Nephron (organoid): ENCODE data around the gene SBF2.

Source experiments
- H3K27ac Mint-ChIP-seq, 3 experiments: 2 replicates each; pipeline ENCODE4 v1.8.0; 2020; ENCODE audit warnings: mixed read lengths in 3 of 3, mild to moderate bottlenecking in 2 of 3, moderate library complexity in 1 of 3
- H3K27me3 Mint-ChIP-seq: 2 replicates; pipeline ENCODE4 v1.8.0; 2021; ENCODE audit warnings: low read depth, mild to moderate bottlenecking, moderate library complexity, mixed read lengths
- H3K36me3 Mint-ChIP-seq: 2 replicates; pipeline ENCODE4 v1.8.0; 2020; ENCODE audit warnings: low read depth, mixed read lengths
- H3K4me1 Mint-ChIP-seq: 2 replicates; pipeline ENCODE4 v1.8.0; 2020; ENCODE audit warnings: mixed read lengths
- H3K4me3 Mint-ChIP-seq, 3 experiments: 2 replicates each; pipeline ENCODE4 v1.8.0; 2020; ENCODE audit warnings: mild to moderate bottlenecking in 3 of 3, mixed read lengths in 3 of 3, moderate library complexity in 2 of 3
- H3K9me3 Mint-ChIP-seq: 2 replicates; pipeline ENCODE4 v1.8.0; 2020; ENCODE audit warnings: mixed read lengths
- CTCF ChIP-seq, 3 experiments: fragments of 200-600 bp; sonication (generic); IDR thresholded peaks; one replicate each; pipeline ENCODE4 v1.5.0; 2021; ENCODE audit warnings: antibody characterized with exemption in 3 of 3; ENCODE audit not compliant: unreplicated experiment in 3 of 3

The SBF2 gene

GRCh38 chr11:9796854-9797253, 497.2 kb downstream of the SBF2 start:
- Mint-ChIP-seq H3K4me1 (peaks cover 27% of the 10 kb centered on the region), H3K36me3 (peaks cover 33% of the 10 kb centered on the region), H3K4me3 (no peak overlapping the region), H3K27me3 (no peaks in the 10 kb centered on the region), H3K9me3 (no peaks in the 10 kb centered on the region), H3K27ac (peak overlapping the region in 2 of 3 experiments; percentile 10 to 16)
- TF ChIP-seq CTCF (IDR thresholded peaks at IDR 0.05; ENCODE audit: unreplicated experiment in 3 of 3): no peak

- Mint-ChIP-seq H3K27me3 (no peaks in the 10 kb centered on the region), H3K27ac (peak overlapping the region in 2 of 3 experiments; percentile 10 to 27), H3K9me3 (no peaks in the 10 kb centered on the region), H3K36me3 (peaks cover 39% of the 10 kb centered on the region), H3K4me3 (no peak overlapping the region), H3K4me1 (peaks cover 21% of the 10 kb centered on the region)
- no peak for TF ChIP-seq CTCF (IDR thresholded peaks at IDR 0.05; ENCODE audit: unreplicated experiment in 3 of 3)
Measured at GRCh38 chr11:9796266-9796665, 497.8 kb downstream of the SBF2 start.

GRCh38 chr11:9790703-9791102, 503.3 kb downstream of the SBF2 start:
- Mint-ChIP-seq H3K36me3 (peaks cover 54% of the 10 kb centered on the region), H3K9me3 (no peaks in the 10 kb centered on the region), H3K4me3 (no peak overlapping the region)

GRCh38 chr11:9789910-9790309, 504.1 kb downstream of the SBF2 start:
- H3K36me3 Mint-ChIP-seq: peaks cover 53% of the 10 kb centered on the region
- H3K9me3 Mint-ChIP-seq: no peaks in the 10 kb centered on the region
- no peaks in the 10 kb centered on the region for H3K27me3 Mint-ChIP-seq
- H3K4me1 Mint-ChIP-seq: peaks cover 10% of the 10 kb centered on the region
- no peak for TF ChIP-seq CTCF (IDR thresholded peaks at IDR 0.05; ENCODE audit: unreplicated experiment in 3 of 3)
- H3K27ac Mint-ChIP-seq: no peak overlapping the region
- no peak overlapping the region for H3K4me3 Mint-ChIP-seq

More at GRCh38 chr11:9790703-9791102, 503.3 kb downstream of the SBF2 start:
- Mint-ChIP-seq H3K4me1 (peaks cover 12% of the 10 kb centered on the region), H3K27me3 (no peaks in the 10 kb centered on the region), H3K27ac (no peak overlapping the region)
- TF ChIP-seq CTCF (IDR thresholded peaks at IDR 0.05; ENCODE audit: unreplicated experiment in 3 of 3): no peak

GRCh38 chr11:9787981-9788521, 506.0 kb downstream of the SBF2 start:
- peaks cover 19% of the 10 kb centered on the region for H3K4me1 Mint-ChIP-seq

More at GRCh38 chr11:9787981-9788521, 506.0 kb downstream of the SBF2 start:
- TF ChIP-seq CTCF (IDR thresholded peaks at IDR 0.05; ENCODE audit: unreplicated experiment in 3 of 3): no peak
- no peak overlapping the region for H3K4me3 Mint-ChIP-seq
- peaks cover 62% of the 10 kb centered on the region for H3K36me3 Mint-ChIP-seq
- peak overlapping the region; percentile 20 to 61 (median 56) for H3K27ac Mint-ChIP-seq
- no peaks in the 10 kb centered on the region for H3K9me3 Mint-ChIP-seq
- no peaks in the 10 kb centered on the region for H3K27me3 Mint-ChIP-seq
